K562 (cell line): ENCODE measurements around the gene MRM2. TPM values are rescaled to one million over a fixed set of nuclear protein-coding genes. Genes with fewer than 3 reads are reported as not detected.

Experiments used
- ATAC-seq: fragments of 200-7000 bp; cut with Tn5 transposase; 3 replicates; pipeline ENCODE4 v1.9.1; 2020; ENCODE audit warnings: moderate library complexity
- BruUV-seq: library from RNA; stranded (reverse); fragments of 400-500 nt; replicated peaks from 2 replicates; lab custom pipeline; 2021; lab: Mats Ljungman, UMichigan
- CTCF ChIA-PET: fragments of 300-600 bp; formaldehyde crosslinking; extraction: SDS; loops from one replicate; lab custom pipeline; 2021; ENCODE audit warnings: low intra/inter-chr PET ratio; lab: Yijun Ruan, JAX
- POLR2A ChIA-PET: fragments of 300-600, 350-650 bp; sonication (Branson Sonifier 250); formaldehyde crosslinking; extraction: SDS; loops from one replicate; lab custom pipeline; 2021; ENCODE audit warnings: antibody characterized with exemption, inconsistent platforms; lab: Yijun Ruan, JAX
- DNase-seq, 4 experiments: peaks; one replicate each; pipeline versions ENCODE4 v3.0.0 to v3.0.0-alpha.2; 2011 to 2018; ENCODE audit warnings: low spot score in 3 of 4, mixed read lengths in 3 of 4; ENCODE audit errors: extremely low read depth in 1 of 4
- FAIRE-seq: peaks from 2 replicates; lab custom pipeline; 2011; peaks lifted over from hg19 to GRCh38; lab: Jason Lieb, UNC
- H2AFZ ChIP-seq: 2 replicates; pipeline ENCODE4 v1.6.0; 2011; ENCODE audit warnings: low read depth, low read length, control low read depth, inconsistent platforms
- H3K27ac ChIP-seq: fragments of 200-600 bp; 3 replicates; pipeline ENCODE4 v1.8.0; 2011; ENCODE audit warnings: low read depth, mild to moderate bottlenecking, control low read depth, inconsistent platforms, low read length, moderate library complexity, mixed read lengths; ENCODE audit errors: extremely low read depth
- H3K27me3 ChIP-seq, 2 experiments: fragments of 300-600 bp in 1 of 2; 2 replicates in 1 of 2; 3 replicates in 1 of 2; pipeline versions ENCODE4 v1.6.0 to v1.8.0; 2011; ENCODE audit warnings: inconsistent platforms in 2 of 2, low read length in 2 of 2, mild to moderate bottlenecking in 1 of 2, mixed read lengths in 1 of 2, moderate library complexity in 1 of 2; ENCODE audit not compliant: control insufficient read depth in 2 of 2, insufficient read depth in 2 of 2
- H3K36me3 ChIP-seq: fragments of 300-600 bp; 3 replicates; pipeline ENCODE4 v1.8.0; 2011; ENCODE audit warnings: mild to moderate bottlenecking, low read length, inconsistent platforms; ENCODE audit not compliant: control insufficient read depth, insufficient read depth
- H3K4me1 ChIP-seq, 2 experiments: fragments of 200-600 bp in 1 of 2; replicated peaks in 1 of 2; 2 replicates in 1 of 2; 3 replicates in 1 of 2; pipeline versions ENCODE4 v1.5.1 to v1.8.0; 2011; ENCODE audit warnings: inconsistent platforms in 2 of 2, low read length in 2 of 2, mild to moderate bottlenecking in 1 of 2, mixed read lengths in 1 of 2, moderate library complexity in 1 of 2; ENCODE audit not compliant: control insufficient read depth in 2 of 2, insufficient read depth in 2 of 2
- H3K4me2 ChIP-seq: 2 replicates; pipeline ENCODE4 v1.6.1; 2011; ENCODE audit warnings: low read length, control low read depth, inconsistent platforms, mixed read lengths; ENCODE audit not compliant: insufficient read depth
- H3K4me3 ChIP-seq: fragments of 200-600 bp; sonication (generic), shearing (Covaris generic); 2 replicates; pipeline ENCODE4 v1.5.1; 2016; ENCODE audit warnings: control low read depth, inconsistent platforms
- H3K79me2 ChIP-seq: fragments of 200-600 bp; 3 replicates; pipeline ENCODE4 v1.8.0; 2011; ENCODE audit warnings: low read length, inconsistent platforms; ENCODE audit not compliant: control insufficient read depth, insufficient read depth
- H3K9ac ChIP-seq, 2 experiments: 2 replicates each; pipeline versions ENCODE4 v1.6.0 to v1.6.1; 2011; ENCODE audit warnings: low read depth in 2 of 2, low read length in 2 of 2, control low read depth in 1 of 2, inconsistent platforms in 1 of 2, mild to moderate bottlenecking in 1 of 2, mixed read lengths in 1 of 2; ENCODE audit not compliant: insufficient read depth in 1 of 2
- H3K9me1 ChIP-seq: one replicate; pipeline ENCODE4 v1.6.0; 2011; ENCODE audit warnings: inconsistent platforms, mild to moderate bottlenecking, low read length, moderate library complexity; ENCODE audit not compliant: control insufficient read depth, insufficient read depth
- H3K9me3 ChIP-seq: replicated peaks from 2 replicates; pipeline ENCODE4 v1.5.1; 2011; ENCODE audit warnings: low read depth, low read length, inconsistent platforms; ENCODE audit not compliant: control insufficient read depth, insufficient read depth
- H4K20me1 ChIP-seq: replicated peaks from 2 replicates; pipeline ENCODE4 v1.6.1; 2011; ENCODE audit warnings: low read length, inconsistent platforms, mixed read lengths; ENCODE audit not compliant: control insufficient read depth, insufficient read depth
- FOXP1 ChIP-seq: sonication (generic); formaldehyde crosslinking; IDR thresholded peaks from 2 replicates; pipeline ENCODE4 v1.8.0; 2022; ENCODE audit warnings: mild to moderate bottlenecking, missing genetic modification reagents
- KAT8 ChIP-seq: fragments of 450-650 bp; IDR thresholded peaks from 2 replicates; pipeline ENCODE4 v1.6.1; 2016; ENCODE audit warnings: low read depth, mild to moderate bottlenecking
- KLF13 ChIP-seq: fragments of 450-650 bp; IDR thresholded peaks from 2 replicates; pipeline ENCODE4 v1.6.1; 2016; ENCODE audit warnings: missing genetic modification characterization, low read depth, mild to moderate bottlenecking, missing compliant biosample characterization, moderate library complexity, borderline replicate concordance
- MEIS2 ChIP-seq: fragments of 450-650 bp; IDR thresholded peaks from 2 replicates; pipeline ENCODE4 v1.6.1; 2014; ENCODE audit warnings: mild to moderate bottlenecking; ENCODE audit not compliant: partially characterized antibody
- RBM25 ChIP-seq: fragments of 200-400 bp; formaldehyde crosslinking; IDR thresholded peaks from 2 replicates; pipeline ENCODE4 v1.6.1; 2018; ENCODE audit warnings: low read length, low read depth, moderate library complexity; ENCODE audit not compliant: severe bottlenecking
- RFX1 ChIP-seq: fragments of 450-650 bp; IDR thresholded peaks from 2 replicates; pipeline ENCODE4 v1.6.1; 2016; ENCODE audit warnings: mild to moderate bottlenecking, moderate library complexity
- RNF2 ChIP-seq: sonication (generic); IDR thresholded peaks from 2 replicates; pipeline ENCODE4 v1.6.1; 2016
- TOE1 ChIP-seq, 2 experiments: fragments of 450-650 bp in 1 of 2; sonication (generic) in 1 of 2; formaldehyde crosslinking in 1 of 2; IDR thresholded peaks; 2 replicates each; pipeline versions ENCODE4 v1.7.1 to v1.8.0; 2016 to 2022; ENCODE audit warnings: borderline replicate concordance in 2 of 2, mild to moderate bottlenecking in 2 of 2, antibody characterized with exemption in 1 of 2, inconsistent platforms in 1 of 2, low read depth in 1 of 2, missing genetic modification reagents in 1 of 2, moderate library complexity in 1 of 2
- ZFP1 ChIP-seq: fragments of 450-650 bp; formaldehyde crosslinking; IDR thresholded peaks from 2 replicates; pipeline ENCODE4 v1.4.0; 2020; ENCODE audit warnings: mild to moderate bottlenecking, mixed read lengths
- ZFP36 ChIP-seq: fragments of 150-350 bp; IDR thresholded peaks from 2 replicates; pipeline ENCODE4 v1.6.1; 2018; ENCODE audit warnings: low read length, low read depth; ENCODE audit not compliant: partially characterized antibody
- ZKSCAN8 ChIP-seq: fragments of 200-800 bp; sonication (Bioruptor generic); IDR thresholded peaks from 2 replicates; pipeline ENCODE4 v1.6.1; 2016; ENCODE audit warnings: missing genetic modification characterization, missing compliant biosample characterization
- ZNF717 ChIP-seq: fragments of 250-450 bp; sonication (Bioruptor Pico); IDR thresholded peaks from 2 replicates; pipeline ENCODE4 v1.5.0; 2021
- WGBS: fragments of 100-300 bp; shearing (Covaris generic); methylation state at CpG from one replicate; pipeline ENCODE4 v1.1.6; 2016; ENCODE audit warnings: low coverage, mixed read lengths; ENCODE audit not compliant: insufficient coverage; ENCODE audit errors: missing lambda C conversion rate; 5-methylcytosine and 5-hydroxymethylcytosine counted together
- in situ Hi-C: fragments of 300-500 bp; cut with MboI; formaldehyde crosslinking; loops from 4 replicates; pipeline ENCODE4 v1.15.0; 2018; ENCODE audit warnings: inconsistent platforms, mixed read lengths
- intact Hi-C: fragments of 100-400 bp; cut with micrococcal nuclease; formaldehyde crosslinking; loops from 2 replicates; pipeline ENCODE4 v1.14.2; 2022
- polyA plus RNA-seq, 8 experiments: library from polyadenylated mRNA; depleted of rRNA in 4 of 8; stranded (reverse) in 5 of 8; unstranded in 3 of 8; fragments of >200 nt; fragmentation: Nextera tagmentation in 2 of 8; fragmentation: Illumina TruSeq in 1 of 8; extraction: Ambion mirVana in 2 of 8; extraction: Trizol in 1 of 8; gene quantifications; 2 replicates each; pipeline versions ENCODE4 v1.2.1 to v1.2.3, GENCODE V29; 2011 to 2014; ENCODE audit warnings: inconsistent platforms in 1 of 8, missing spikeins in 1 of 8
- total RNA-seq, 7 experiments: library from RNA; depleted of rRNA in 6 of 7; stranded (reverse); fragments of >200 nt in 6 of 7; fragmentation: Illumina TruSeq in 2 of 7; extraction: Trizol in 2 of 7; gene quantifications; 2 replicates each; pipeline versions ENCODE4 v1.2.1 to v1.2.3, GENCODE V29; 2011 to 2021; ENCODE audit warnings: low replicate concordance in 1 of 7
- TF ChIP-seq, protein P1 (sequence below): fragments of 450-650 bp; formaldehyde crosslinking; IDR thresholded peaks from 2 replicates; pipeline ENCODE4 v1.4.0; 2022; ENCODE audit warnings: mild to moderate bottlenecking, moderate library complexity
- TF ChIP-seq, protein P2 (sequence below): fragments of 450-650 bp; formaldehyde crosslinking; IDR thresholded peaks from 2 replicates; pipeline ENCODE4 v1.4.0; 2020; ENCODE audit warnings: mild to moderate bottlenecking, moderate library complexity

MRM2 gene
- total and polyA plus RNA-seq, 9 of the 15 experiments (the other 6 are each of a cell fraction or from before 2014, with no cell fraction given): 32.4 to 116 (median 50.5) TPM

DNA sequence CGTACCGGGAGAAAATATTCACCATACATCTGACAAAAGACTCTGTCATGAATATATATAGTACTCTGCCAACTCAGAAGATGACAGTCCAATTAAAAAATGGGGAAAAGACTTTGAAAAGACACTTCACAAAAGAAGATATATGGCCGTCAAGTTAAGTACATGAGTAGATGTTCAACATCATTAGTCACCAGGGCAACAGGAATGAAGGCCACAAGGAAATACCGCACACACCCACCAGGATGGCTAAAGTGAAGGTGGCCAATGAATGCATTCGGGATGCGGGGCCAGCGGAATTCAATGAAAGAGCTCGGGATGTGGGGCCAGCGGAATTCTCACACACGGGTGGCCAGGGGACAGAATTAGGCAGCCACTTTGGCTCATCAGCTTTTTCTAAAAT lies 51.5 kb downstream of the MRM2 start:
- no TSS peak for BruUV-seq
- Histone ChIP-seq H3K27ac (no peak overlapping the region), H2AFZ (no peak overlapping the region), H3K4me1 (peaks cover 0 to 5% of the 10 kb centered on the region in 2 experiments; a peak in 1 of 5 replicates), H3K27me3 (no peaks in the 10 kb centered on the region), H4K20me1 (no peaks in the 10 kb centered on the region), H3K9ac (no peak overlapping the region), H3K4me3 (no peak overlapping the region), H3K9me1 (no peaks in the 10 kb centered on the region), H3K79me2 (0 out of 3 replicates have a peak, but pooled peaks cover 2% of the 10 kb centered on the region), H3K9me3 (no peaks in the 10 kb centered on the region), H3K36me3 (peaks cover 32% of the 10 kb centered on the region; the same call in 2 of the 3 replicates), H3K4me2 (no peak overlapping the region)
- FAIRE-seq (no peak), ATAC-seq (no peak), DNase-seq (no peak)
- in situ Hi-C loops (no loop called here), intact Hi-C loops (no loop called here)
- POLR2A ChIA-PET: interaction anchor here (0.6 kb wide), 2 partner anchors 169 to 273 kb away, joined by 3 read pairs; no protein-coding TSS in a partner anchor
- CTCF ChIA-PET: no interaction called here
- WGBS: 94% methylated on average over 10 of the region's 10 CpGs
- TF ChIP-seq MEIS2: peak; percentile 57
- TF ChIP-seq FOXP1 (CRISPR knock-in tag): no peak
- TF ChIP-seq RNF2: no peak
- TF ChIP-seq RFX1: peak; percentile 52; the same call in 1 of the 2 replicates
- TF ChIP-seq, all 486 proteins: peak for 2

DNA sequence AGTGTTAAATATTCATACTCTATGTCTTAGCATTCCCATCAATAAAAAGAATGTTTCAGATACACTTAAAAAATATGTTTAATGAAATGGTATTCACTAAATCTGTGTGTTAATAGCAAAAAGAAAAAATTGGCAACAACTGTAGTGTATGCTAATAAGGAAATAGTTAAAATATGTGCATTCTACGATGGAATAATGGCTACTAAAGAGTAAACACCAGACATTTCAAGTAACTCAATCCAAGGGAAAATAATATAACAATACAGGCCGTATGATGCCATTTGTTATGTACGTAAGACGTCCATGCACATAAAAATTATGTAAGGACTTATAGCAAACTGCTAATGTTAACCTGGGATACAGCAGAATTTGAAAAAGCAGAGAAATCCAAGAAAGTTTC lies 55.8 kb downstream of the MRM2 start:
- intact Hi-C loops (no loop called here), in situ Hi-C loops (no loop called here)
- no peaks in the 10 kb centered on the region for H3K9me3 ChIP-seq
- ChIA-PET POLR2A (no interaction called here), CTCF (no interaction called here)
- 0 out of 3 replicates have a peak, but pooled peaks cover 2% of the 10 kb centered on the region for H3K79me2 ChIP-seq
- no peaks in the 10 kb centered on the region for H4K20me1 ChIP-seq
- no peaks in the 10 kb centered on the region for H3K4me1 ChIP-seq
- H3K4me3 ChIP-seq: no peak overlapping the region
- H3K36me3 ChIP-seq: peaks cover 16% of the 10 kb centered on the region; the same call in 2 of the 3 replicates
- no peaks in the 10 kb centered on the region for H3K9me1 ChIP-seq
- no TSS peak for BruUV-seq
- no peak overlapping the region for H3K4me2 ChIP-seq
- H3K9ac ChIP-seq: no peak overlapping the region
- DNase-seq: no peak
- FAIRE-seq: peak; percentile 32
- 90% methylated on average over 4 of the region's 4 CpGs for WGBS
- ATAC-seq: no peak
- H3K27ac ChIP-seq: no peak overlapping the region
- no peaks in the 10 kb centered on the region for H3K27me3 ChIP-seq
- H2AFZ ChIP-seq: no peak overlapping the region
- TF ChIP-seq ZFP1 (CRISPR knock-in tag) (no peak), RBM25 (no peak), ZFP36 (no peak), ZNF717 (CRISPR knock-in tag) (no peak), KLF13 (tag) (no peak), KAT8 (no peak), RNF2 (no peak), TOE1 (IDR thresholded peaks at IDR 0.05; ENCODE audit: borderline replicate concordance) (no peak), TOE1 (CRISPR knock-in tag; IDR thresholded peaks at IDR 0.05; ENCODE audit: borderline replicate concordance, low read depth) (no peak), ZKSCAN8 (CRISPR knock-in tag) (no peak)
- TF ChIP-seq, protein P1, sequence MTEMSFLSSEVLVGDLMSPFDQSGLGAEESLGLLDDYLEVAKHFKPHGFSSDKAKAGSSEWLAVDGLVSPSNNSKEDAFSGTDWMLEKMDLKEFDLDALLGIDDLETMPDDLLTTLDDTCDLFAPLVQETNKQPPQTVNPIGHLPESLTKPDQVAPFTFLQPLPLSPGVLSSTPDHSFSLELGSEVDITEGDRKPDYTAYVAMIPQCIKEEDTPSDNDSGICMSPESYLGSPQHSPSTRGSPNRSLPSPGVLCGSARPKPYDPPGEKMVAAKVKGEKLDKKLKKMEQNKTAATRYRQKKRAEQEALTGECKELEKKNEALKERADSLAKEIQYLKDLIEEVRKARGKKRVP (CRISPR knock-in tag): no peak
- TF ChIP-seq, protein P2, sequence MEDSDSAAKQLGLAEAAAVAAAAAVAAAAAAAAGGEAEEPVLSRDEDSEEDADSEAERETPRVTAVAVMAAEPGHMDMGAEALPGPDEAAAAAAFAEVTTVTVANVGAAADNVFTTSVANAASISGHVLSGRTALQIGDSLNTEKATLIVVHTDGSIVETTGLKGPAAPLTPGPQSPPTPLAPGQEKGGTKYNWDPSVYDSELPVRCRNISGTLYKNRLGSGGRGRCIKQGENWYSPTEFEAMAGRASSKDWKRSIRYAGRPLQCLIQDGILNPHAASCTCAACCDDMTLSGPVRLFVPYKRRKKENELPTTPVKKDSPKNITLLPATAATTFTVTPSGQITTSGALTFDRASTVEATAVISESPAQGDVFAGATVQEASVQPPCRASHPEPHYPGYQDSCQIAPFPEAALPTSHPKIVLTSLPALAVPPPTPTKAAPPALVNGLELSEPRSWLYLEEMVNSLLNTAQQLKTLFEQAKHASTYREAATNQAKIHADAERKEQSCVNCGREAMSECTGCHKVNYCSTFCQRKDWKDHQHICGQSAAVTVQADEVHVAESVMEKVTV (CRISPR knock-in tag): no peak
